Stimulated activated CD8-positive, alpha-beta memory T cell treated with anti-CD3 and anti-CD28 coated beads, Interleukin-2, amount 100 ng/mL, for 48 hours (primary cell): ENCODE data around the gene ALDH4A1.
"Not testable (repeated sequence)": the region's sequence is repeated elsewhere in the genome, so short reads cannot be mapped to it uniquely, and the experiment has no call there.

ENCODE experiments used
- DNase-seq, 2 donors: peaks; one replicate each; pipeline ENCODE4 v3.0.0-alpha.2; 2020; ENCODE audit warnings: low read depth in 2 of 2

Gene ALDH4A1

DNA sequence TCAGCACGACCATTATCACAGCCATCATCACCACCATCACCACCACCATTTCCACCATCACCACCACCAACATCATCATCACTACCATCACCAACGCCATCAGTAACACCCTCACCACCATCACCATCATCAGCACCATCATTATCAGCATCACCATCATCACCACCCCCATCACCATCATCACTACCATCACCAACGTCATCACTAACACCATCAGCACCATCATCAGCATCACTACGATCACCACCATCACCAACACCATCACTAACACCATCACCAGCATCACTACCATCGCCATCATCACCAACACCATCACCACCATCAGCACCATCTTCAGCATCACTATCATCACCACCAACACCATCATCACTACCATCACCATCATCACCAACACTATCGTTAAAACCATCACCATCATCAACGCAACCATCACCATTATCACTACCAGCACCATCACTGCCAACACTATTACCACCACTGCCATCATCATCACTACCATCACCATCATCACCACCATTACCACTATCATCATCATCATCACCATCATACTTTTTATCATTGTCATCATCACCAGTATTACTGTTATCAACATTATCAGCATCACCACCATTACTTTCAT, 44.2 kb downstream of the ALDH4A1 start:
- no peak for DNase-seq

DNA sequence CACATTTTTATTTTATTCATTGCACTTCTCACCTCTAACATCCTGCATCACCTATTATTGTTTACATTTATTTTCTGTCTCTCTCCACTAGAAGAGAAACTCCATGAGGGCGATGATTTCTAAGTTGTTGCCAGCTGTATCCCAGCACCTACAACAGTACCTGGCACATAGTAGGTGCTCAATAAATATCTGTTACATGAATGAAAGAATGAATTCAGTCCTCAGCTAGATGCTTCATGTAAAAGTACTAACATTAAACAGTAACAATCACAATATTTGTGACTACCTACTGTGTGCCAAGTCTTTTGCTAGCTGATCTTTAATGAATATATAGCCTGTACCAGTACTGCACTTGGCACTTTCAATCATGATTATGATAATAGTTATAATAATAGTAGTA, 45.9 kb downstream of the ALDH4A1 start:
- DNase-seq, result no peak

DNA sequence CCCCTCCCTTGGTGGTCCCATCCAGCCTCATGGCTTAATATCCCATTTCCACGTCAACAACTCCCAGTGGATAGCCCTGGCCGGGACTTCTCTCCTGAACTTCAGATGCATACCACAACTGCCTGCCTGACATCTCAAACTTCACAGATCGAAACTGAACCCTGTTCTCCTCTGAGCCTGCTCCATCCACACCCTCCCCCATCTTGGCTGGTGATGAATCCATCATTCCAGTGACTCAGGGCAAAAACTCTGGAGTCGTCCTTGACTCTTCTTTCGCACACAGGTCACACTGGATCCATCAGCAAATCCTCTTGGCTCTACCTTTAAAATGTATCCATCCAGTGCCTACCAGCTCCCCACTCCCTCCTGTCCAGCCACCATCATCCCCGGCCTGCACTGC, 46.8 kb downstream of the ALDH4A1 start:
- DNase-seq, result no peak

DNA sequence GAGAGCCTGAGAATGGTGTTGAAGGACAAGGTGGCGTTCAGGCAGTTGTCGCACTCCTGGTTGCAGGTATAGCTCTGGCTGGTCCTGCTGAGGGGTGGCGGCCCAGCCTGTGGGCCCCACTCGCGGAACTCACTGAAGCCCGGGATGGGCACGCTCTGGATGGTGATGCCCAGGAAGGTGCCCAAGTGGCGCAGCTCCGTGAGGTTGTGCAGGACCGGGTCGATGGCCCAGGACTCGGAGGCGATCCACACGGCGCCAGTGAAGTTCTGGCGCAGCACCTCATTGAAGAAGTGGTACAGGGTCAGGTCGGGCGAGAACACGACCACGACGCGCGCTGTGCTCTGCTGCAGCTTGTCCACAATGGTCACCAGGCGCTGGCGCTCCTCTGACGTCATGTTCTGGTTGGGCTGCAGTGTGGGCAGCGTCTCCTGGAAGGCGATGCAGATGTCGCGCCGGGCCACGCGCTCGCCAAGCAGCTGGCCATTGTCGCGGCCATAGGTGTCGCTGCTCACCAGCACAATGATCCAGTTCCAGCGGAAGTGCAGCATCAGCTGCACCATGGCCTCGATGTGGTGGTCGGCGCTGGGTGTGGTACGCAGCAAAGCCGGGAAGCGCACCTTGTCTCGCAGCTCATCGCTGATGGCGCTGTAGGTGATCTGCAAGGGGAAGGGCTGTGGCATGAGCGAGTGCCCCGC, 47.9 kb downstream of the ALDH4A1 start:
- DNase-seq, result no peak

DNA sequence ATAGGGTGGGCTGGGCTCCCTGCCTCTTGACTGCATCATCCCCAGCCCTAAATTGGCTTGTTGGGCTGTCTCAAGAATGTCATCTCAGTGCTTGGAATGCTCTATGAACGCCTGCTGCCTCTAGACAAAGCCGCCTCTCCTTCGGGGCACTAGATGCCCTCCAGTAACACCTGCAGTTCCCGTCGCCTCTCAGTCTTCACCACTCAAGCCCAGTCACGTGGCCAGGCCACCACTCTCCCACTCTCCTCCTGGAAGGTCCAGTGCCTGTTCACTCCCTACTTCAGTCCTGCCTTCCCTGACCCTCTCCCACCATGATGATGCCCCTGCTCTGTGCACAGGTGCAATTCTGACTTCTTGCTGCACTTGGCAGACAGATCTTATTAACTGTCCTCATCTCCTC, 49.9 kb downstream of the ALDH4A1 start:
- DNase-seq, result no peak

DNA sequence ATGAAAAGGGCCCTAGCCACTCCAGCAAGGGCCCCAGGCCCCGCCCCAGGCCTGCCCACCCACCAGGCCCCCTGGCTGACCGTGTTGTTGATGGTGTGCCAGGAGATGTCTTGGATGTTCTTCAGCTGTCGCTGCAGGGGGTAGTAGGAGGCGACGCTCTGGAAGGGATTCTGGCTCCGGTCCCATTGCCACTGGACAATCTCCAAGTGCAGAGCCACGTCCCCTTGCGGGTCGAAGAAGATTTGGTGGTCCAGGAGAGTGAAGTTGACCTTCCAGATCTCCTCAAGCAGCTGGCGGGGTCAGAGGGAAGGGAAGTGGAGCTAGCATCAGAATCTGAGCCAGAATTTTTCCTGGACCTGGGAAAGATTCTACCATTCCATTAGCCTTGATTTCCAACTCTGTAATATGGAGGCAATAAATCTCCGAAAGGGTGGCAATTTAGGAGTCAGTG, 53.1 kb downstream of the ALDH4A1 start:
- DNase-seq, result no peak

DNA sequence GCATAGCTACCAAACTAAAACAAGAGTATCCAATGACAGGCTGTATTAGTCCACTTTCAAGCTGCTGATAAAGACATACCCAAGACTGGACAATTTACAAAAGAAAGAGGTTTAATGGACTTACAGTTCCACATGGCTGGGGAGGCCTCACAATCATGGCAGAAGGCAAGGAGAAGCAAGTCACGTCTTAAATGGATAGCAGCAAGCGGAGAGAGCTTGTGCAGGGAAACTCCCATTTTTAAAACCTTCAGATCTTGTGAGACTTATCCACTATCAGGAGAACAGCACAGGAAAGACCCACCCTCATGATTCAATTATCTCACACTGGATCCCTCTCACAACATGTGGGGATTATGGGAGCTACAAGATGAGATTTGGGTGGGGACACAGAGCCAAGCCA, 54.6 kb downstream of the ALDH4A1 start:
- not testable (repeated sequence) for DNase-seq

DNA sequence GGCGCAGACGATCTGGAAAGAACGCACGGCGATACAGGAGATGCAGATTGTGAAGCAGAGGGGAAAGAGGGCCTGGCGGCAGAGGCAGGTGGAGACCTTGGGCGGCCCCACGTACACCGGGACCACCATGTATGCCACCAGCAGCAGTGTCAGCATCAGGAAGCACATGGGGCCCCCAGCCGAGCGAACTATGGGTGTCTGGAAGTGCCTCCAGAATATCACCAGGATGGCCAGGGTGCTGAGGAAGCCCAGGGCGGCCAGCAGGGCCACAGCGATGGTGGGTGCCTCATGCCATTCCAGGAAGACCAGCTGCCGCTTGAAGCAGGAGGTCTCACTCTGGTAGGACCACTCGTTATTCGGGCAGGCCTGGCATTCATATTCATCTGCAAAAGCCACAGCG, 62.2 kb downstream of the ALDH4A1 start:
- DNase-seq, result no peak

DNA sequence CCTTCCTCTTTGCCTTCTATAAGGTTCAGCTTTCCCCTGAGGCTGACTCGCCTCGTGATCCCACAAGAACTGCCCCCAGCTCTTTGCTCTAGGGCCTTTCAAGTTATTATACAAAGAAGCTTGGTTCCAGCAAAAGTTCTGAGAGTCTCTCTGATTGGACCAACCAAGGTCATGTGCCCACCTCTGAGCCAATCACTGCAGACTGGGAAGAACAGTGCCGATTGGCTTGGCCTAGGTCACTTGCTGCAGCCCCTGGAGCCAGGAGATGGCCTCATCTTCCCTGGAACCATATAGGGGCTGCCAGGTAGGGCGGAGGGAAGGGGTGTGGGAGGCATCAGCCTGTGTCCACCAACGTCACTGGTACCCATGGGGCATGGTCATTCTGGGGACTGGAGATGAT, 65.7 kb downstream of the ALDH4A1 start:
- no peak for DNase-seq

DNA sequence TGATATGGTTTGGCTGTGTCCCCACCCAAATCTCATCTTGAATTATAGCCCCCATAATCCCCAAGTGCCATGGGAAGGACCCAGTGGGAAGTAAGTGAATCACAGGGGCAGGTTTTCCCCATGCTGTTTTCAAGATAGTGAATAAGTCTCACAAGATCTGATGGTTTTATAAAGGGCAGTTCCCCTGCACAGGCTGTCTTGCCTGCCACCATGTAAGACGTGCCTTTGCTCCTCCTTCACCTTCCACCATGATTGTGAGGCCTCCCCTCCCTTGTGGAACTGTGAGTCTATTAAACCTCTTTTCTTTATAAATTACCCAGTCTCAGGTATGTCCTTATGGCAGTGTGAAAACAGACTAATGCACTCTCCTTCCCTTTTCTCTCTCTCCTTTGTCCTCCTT, 70.0 kb downstream of the ALDH4A1 start:
- DNase-seq, result not testable (repeated sequence)

DNA sequence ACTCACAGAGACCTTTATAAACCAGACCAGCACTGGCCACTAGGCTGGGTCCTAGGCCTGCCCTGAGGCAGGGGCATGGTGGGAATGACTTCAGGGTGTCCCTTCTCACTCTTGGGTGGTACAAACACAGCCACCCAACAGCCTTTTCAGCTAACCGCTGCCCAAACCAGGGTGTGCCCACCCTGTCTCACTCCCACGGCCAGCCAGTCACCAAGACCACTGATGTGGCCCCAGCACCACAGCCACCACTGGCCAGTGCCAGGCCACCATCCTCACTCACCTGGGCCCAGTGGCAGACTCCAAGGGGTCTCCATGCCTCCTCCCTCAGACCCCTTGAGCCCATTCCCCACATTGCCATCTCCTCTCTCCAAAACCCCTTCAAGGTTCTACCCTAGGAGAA, 70.7 kb downstream of the ALDH4A1 start:
- no peak for DNase-seq

DNA sequence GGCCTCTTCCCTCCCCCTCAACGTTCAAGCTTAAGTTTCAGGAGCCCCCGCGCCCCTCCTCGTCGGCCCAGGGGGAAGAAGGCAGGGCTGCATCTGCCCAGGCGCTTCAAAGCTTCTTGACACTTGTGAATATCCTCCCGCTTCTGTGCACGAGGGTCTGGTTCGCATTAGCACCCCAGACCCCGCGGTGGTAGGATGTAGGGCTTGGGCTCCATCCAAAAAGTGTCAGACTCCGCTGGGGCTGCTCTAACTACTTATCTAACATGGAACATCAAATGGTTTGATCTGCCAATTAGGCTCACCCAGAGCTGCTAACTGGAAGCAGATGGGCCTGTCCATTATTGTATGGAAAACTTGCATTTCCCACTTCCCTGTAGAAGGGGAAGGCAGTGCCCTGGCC, 71.8 kb downstream of the ALDH4A1 start:
- DNase-seq, result no peak

DNA sequence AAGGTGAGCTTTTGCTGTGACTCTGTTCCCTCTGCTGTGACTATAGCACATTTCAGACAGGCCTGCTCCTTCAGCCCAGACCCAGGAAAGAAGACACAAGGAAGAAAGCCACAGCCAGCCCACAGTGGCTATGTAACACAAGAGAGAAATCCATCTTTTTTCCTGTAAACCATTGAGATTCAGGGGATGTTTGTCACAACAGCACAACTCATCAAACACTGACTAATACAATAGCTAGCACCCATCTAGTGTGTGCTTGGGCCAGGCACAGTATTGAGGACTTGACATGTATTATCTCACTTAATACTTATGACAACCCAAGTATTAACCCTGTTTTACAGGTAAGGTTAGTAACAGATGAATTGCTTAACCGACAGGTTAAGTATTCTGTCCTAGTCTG, 72.7 kb downstream of the ALDH4A1 start:
- DNase-seq, result no peak

DNA sequence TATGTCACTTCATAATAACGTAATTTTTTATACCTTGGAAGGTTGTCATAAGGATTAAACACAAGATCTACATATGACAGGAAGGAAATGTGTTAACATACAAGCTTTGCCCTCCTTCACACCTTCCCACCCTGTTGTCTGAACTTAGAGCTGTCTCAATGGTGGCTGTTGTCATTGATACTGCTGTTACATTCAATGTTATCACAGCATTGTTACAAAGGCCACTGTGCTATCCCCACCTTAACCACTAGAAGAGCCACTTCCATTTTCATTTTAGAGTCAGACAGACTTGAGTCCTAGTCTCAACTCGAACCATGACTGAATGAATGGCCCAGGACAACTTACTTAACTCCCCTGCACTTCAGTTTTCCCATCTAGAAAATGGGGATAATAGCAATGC, 74.1 kb downstream of the ALDH4A1 start:
- no peak for DNase-seq

DNA sequence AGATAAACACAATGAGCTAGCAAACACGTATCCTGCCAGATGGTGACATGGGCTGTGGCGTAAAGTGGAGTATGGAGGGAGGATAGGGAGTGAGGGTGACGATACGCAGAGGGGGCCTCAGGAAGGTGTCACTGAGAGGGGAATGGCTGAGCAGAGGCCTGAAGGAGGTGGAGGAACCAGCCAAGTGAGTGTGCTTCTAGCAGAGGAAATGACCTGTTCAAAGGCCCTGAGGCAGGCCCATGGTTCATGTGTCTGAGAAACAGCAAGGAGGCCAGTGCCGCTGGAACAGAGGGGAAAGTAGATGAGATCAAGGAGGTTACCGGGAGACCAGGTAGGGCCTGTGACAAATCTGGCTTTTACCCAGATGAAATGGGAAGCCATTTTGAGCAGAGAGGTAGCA, 78.9 kb downstream of the ALDH4A1 start:
- no peak for DNase-seq
